ENCODE data around the gene UGT1A6. TPM values are rescaled to one million over a fixed set of nuclear protein-coding genes. Genes with fewer than 3 reads are reported as not detected.

The UGT1A6 gene
- total RNA-seq = not detected in 2 replicates

GRCh38 chr2:233692648-233693047 is at the start of gene UGT1A6:
Gene UGT1A6 (plus strand): TSS chr2:233692890. CDS start chr2:233693005, 115 bp downstream.

DNA sequence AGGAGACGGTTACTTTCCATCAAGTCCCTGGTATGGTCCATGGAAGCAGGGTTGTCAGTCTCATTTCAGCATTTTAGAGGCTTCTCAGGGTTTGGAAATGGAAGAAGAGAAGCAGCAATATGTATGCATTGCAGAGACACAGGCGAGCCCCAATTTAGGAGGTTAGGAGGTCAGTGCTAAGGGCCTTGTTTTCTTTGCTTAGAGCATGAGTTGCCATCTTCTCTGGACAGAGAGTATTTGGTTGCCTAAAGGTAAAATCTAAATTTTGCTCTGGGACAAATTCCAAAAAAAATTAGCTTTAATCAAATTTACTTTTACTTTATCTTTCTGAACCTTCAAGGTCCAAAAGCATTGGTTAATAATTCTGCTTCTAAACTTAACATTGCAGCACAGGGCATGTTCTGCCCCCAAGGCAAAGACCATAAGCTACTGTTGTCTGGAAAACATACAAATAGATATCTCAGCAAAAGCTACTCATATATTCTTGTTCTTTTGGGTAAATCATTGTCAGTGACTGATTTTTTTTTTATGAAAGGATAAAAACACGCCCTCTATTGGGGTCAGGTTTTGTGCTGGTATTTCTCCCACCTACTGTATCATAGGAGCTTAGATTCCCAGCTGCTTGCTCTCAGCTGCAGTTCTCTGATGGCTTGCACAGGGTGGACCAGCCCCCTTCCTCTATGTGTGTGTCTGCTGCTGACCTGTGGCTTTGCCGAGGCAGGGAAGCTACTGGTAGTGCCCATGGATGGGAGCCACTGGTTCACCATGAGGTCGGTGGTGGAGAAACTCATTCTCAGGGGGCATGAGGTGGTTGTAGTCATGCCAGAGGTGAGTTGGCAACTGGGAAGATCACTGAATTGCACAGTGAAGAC is 21.2 kb upstream of the UGT1A6 start, which contains the start of gene UGT1A9:
Gene UGT1A9, plus strand, starts transcription at position 609 of the 872 bp plus-strand sequence. Its CDS starts 37 bp downstream, at position 646.

GRCh38 chr2:233681521-233682099 is 11.1 kb upstream of the UGT1A6 start, which contains the start of gene UGT1A7:
Gene UGT1A7 (plus strand): TSS chr2:233681901. CDS start chr2:233681938, 37 bp downstream.

GRCh38 chr2:233712611-233713261 is 20.0 kb downstream of the UGT1A6 start, which contains the start of gene UGT1A5:
Gene UGT1A5 (plus strand): TSS chr2:233712907. CDS start chr2:233712992, 85 bp downstream.

DNA sequence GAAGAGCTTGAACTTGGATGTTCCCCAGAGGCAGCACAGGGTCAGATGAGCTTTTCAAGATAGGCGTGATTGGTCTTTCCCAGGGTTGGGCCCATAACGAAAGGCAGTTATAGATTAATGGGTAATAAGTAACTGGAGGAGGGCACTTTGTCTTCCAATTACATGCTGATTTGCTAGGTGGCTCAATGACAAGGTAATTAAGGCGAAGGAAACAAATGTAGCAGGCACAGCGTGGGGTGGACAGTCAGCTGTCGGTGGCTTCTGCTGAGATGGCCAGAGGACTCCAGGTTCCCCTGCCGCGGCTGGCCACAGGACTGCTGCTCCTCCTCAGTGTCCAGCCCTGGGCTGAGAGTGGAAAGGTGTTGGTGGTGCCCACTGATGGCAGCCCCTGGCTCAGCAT is 25.9 kb downstream of the UGT1A6 start, which contains the start of gene UGT1A4:
Gene UGT1A4, plus strand, starts transcription at position 185 of the 400 bp plus-strand sequence. Its CDS starts 85 bp downstream, at position 270.

GRCh38 chr2:233728723-233729301 is 36.1 kb downstream of the UGT1A6 start, which contains the start of gene UGT1A3:
Gene UGT1A3 (plus strand): TSS chr2:233729042. CDS start chr2:233729127, 85 bp downstream.

DNA sequence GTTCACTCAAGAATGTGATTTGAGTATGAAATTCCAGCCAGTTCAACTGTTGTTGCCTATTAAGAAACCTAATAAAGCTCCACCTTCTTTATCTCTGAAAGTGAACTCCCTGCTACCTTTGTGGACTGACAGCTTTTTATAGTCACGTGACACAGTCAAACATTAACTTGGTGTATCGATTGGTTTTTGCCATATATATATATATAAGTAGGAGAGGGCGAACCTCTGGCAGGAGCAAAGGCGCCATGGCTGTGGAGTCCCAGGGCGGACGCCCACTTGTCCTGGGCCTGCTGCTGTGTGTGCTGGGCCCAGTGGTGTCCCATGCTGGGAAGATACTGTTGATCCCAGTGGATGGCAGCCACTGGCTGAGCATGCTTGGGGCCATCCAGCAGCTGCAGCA is 67.4 kb downstream of the UGT1A6 start, which contains the start of gene UGT1A1:
Gene UGT1A1, plus strand, starts transcription at position 228 of the 400 bp plus-strand sequence. Its CDS starts 18 bp downstream, at position 246.

DNA sequence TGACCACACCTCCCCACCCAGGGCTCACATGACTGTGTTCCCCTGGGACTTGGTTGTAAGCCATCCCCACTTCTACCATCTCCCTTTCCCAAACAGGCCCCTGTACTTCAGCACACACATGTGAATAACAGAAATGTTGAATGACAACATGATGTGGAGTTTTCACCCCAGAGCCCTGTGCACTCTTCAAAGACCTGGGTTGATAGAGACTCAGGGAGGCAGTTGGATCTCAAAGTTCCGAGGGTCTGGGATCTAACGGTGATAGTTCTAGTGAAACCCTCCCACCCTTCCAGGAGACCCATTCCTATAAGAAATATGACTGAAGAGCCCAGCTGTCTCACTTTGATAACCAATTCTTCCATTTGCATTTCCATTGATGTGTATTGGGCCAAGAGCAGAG is 85.3 kb downstream of the UGT1A6 start, which contains the start of gene MROH2A:
Gene MROH2A, plus strand, starts transcription at position 301 of the 400 bp plus-strand sequence. CDS start 1,029 bp downstream, outside the sequence.

Other genes with a start within 250 kb of the UGT1A6 start
- 36.5 and 36.6 TPM in 2 replicates for gene USP40, start 126.1 kb upstream of the UGT1A6 start, total RNA-seq
- not detected in 2 replicates for gene UGT1A8, start 75.3 kb upstream of the UGT1A6 start, total RNA-seq
- not detected in 2 replicates for gene UGT1A10, start 56.4 kb upstream of the UGT1A6 start, total RNA-seq
- gene UGT1A9, start 21.0 kb upstream of the UGT1A6 start, total RNA-seq = not detected in 2 replicates
- not detected in 2 replicates for gene UGT1A7, start 11.0 kb upstream of the UGT1A6 start, total RNA-seq
- gene UGT1A5, start 20.0 kb downstream of the UGT1A6 start, total RNA-seq = not detected in 2 replicates
- not detected in 2 replicates for gene UGT1A4, start 25.8 kb downstream of the UGT1A6 start, total RNA-seq
- gene UGT1A3, start 36.2 kb downstream of the UGT1A6 start, total RNA-seq = not detected in 2 replicates
- not detected in 2 replicates for gene UGT1A1, start 67.4 kb downstream of the UGT1A6 start, total RNA-seq
- gene MROH2A, start 85.4 kb downstream of the UGT1A6 start, total RNA-seq = not detected in 2 replicates
- 2.6 and 2.8 TPM in 2 replicates for gene HJURP, start 161.6 kb downstream of the UGT1A6 start, total RNA-seq
- gene TRPM8, start 224.5 kb downstream of the UGT1A6 start, total RNA-seq = 0.24 and 0.97 TPM in 2 replicates